ENCODE results near the gene HNRNPA0. TPM values are rescaled to one million over a fixed set of nuclear protein-coding genes. Genes with fewer than 3 reads are reported as not detected.

The HNRNPA0 gene
- total RNA-seq, 1 experiment from 2014 or later, result 38.9 TPM

DNA sequence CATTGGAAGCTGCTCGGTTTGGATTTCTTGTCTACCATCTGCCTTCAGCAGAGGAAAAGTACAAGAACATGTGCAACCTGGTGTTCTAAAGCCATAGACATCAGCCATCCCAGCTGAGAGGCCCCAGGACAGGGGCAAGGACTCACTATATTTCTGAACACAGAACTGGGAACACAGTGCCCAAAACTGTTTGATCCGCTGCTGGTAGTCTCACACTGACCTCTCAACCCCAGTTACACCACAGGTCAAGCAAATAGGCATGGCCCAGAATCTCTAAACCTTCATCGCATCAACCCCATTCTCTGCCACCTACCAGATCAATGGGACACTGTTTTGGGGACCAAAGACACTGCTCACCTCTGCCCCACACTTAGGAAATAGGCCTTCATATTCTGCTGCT, 20.2 kb downstream of the HNRNPA0 start:
- H3K9me2 ChIP-seq (ENCODE audit: insufficient read depth), result no peaks in the 10 kb centered on the region
- no peak overlapping the region for H2AFZ ChIP-seq (ENCODE audit: low read depth, low read length, poor library complexity, severe bottlenecking)
- ATAC-seq (no peak), DNase-seq (ENCODE audit: low read depth, low spot score) (no peak)
- no peaks in the 10 kb centered on the region for H3K9me3 ChIP-seq (ENCODE audit: control insufficient read depth in 1 of 2, insufficient read depth in 1 of 2, low read depth in 1 of 2, low read length in 2 of 2)
- POLR2A ChIA-PET, result interaction anchor here (1.5 kb wide), 1 partner anchor 74 kb away, joined by 3 read pairs; no protein-coding TSS in a partner anchor
- H4K20me1 ChIP-seq (ENCODE audit: insufficient read depth), result no peaks in the 10 kb centered on the region
- H3K9ac ChIP-seq (ENCODE audit: low read length), result no peak overlapping the region
- no peak overlapping the region for H3K4me2 ChIP-seq (ENCODE audit: low read length)
- CTCF ChIA-PET, result no interaction called here
- H3K27ac ChIP-seq (ENCODE audit: low read depth, low read length), result no peak overlapping the region
- no peaks in the 10 kb centered on the region for H3K4me1 ChIP-seq (ENCODE audit: control insufficient read depth in 1 of 2, insufficient read depth in 2 of 2, low read length in 2 of 2)
- RAD21 ChIA-PET (ENCODE audit: low non-redundant PET in 1 of 2, low total read pairs in 2 of 2, uncharacterized antibody in 2 of 2, unreplicated experiment in 2 of 2), result no interaction called here
- no peaks in the 10 kb centered on the region for H3K79me2 ChIP-seq (ENCODE audit: insufficient read depth, low read length)
- TF ChIP-seq ZFX (IDR thresholded peaks at IDR 0.05) (no peak), YY1 (IDR thresholded peaks at IDR 0.05; ENCODE audit: extremely low read depth, insufficient replicate concordance, low read depth, low read length) (no peak), CBX3 (IDR thresholded peaks at IDR 0.05; ENCODE audit: low read depth) (no peak), FOSL1 (IDR thresholded peaks at IDR 0.05; ENCODE audit: low read depth) (no peak), EZH2phosphoT487 (IDR thresholded peaks at IDR 0.05; ENCODE audit: borderline replicate concordance) (no peak), EGR1 (IDR thresholded peaks at IDR 0.05; ENCODE audit: low read depth) (no peak), CEBPB (IDR thresholded peaks at IDR 0.05; ENCODE audit: low read depth) (no peak)
- TF ChIP-seq, protein P1, sequence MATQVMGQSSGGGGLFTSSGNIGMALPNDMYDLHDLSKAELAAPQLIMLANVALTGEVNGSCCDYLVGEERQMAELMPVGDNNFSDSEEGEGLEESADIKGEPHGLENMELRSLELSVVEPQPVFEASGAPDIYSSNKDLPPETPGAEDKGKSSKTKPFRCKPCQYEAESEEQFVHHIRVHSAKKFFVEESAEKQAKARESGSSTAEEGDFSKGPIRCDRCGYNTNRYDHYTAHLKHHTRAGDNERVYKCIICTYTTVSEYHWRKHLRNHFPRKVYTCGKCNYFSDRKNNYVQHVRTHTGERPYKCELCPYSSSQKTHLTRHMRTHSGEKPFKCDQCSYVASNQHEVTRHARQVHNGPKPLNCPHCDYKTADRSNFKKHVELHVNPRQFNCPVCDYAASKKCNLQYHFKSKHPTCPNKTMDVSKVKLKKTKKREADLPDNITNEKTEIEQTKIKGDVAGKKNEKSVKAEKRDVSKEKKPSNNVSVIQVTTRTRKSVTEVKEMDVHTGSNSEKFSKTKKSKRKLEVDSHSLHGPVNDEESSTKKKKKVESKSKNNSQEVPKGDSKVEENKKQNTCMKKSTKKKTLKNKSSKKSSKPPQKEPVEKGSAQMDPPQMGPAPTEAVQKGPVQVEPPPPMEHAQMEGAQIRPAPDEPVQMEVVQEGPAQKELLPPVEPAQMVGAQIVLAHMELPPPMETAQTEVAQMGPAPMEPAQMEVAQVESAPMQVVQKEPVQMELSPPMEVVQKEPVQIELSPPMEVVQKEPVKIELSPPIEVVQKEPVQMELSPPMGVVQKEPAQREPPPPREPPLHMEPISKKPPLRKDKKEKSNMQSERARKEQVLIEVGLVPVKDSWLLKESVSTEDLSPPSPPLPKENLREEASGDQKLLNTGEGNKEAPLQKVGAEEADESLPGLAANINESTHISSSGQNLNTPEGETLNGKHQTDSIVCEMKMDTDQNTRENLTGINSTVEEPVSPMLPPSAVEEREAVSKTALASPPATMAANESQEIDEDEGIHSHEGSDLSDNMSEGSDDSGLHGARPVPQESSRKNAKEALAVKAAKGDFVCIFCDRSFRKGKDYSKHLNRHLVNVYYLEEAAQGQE (IDR thresholded peaks at IDR 0.05; ENCODE audit: low read depth), result no peak
- TF ChIP-seq, protein P2, sequence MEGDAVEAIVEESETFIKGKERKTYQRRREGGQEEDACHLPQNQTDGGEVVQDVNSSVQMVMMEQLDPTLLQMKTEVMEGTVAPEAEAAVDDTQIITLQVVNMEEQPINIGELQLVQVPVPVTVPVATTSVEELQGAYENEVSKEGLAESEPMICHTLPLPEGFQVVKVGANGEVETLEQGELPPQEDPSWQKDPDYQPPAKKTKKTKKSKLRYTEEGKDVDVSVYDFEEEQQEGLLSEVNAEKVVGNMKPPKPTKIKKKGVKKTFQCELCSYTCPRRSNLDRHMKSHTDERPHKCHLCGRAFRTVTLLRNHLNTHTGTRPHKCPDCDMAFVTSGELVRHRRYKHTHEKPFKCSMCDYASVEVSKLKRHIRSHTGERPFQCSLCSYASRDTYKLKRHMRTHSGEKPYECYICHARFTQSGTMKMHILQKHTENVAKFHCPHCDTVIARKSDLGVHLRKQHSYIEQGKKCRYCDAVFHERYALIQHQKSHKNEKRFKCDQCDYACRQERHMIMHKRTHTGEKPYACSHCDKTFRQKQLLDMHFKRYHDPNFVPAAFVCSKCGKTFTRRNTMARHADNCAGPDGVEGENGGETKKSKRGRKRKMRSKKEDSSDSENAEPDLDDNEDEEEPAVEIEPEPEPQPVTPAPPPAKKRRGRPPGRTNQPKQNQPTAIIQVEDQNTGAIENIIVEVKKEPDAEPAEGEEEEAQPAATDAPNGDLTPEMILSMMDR (IDR thresholded peaks at IDR 0.05 in 2 of 3, conservative IDR thresholded peaks at IDR 0.05 in 1 of 3; ENCODE audit: borderline replicate concordance in 1 of 3, insufficient read depth in 1 of 3, low read depth in 2 of 3, low read length in 2 of 3), result no peak
- TF ChIP-seq, protein P3, sequence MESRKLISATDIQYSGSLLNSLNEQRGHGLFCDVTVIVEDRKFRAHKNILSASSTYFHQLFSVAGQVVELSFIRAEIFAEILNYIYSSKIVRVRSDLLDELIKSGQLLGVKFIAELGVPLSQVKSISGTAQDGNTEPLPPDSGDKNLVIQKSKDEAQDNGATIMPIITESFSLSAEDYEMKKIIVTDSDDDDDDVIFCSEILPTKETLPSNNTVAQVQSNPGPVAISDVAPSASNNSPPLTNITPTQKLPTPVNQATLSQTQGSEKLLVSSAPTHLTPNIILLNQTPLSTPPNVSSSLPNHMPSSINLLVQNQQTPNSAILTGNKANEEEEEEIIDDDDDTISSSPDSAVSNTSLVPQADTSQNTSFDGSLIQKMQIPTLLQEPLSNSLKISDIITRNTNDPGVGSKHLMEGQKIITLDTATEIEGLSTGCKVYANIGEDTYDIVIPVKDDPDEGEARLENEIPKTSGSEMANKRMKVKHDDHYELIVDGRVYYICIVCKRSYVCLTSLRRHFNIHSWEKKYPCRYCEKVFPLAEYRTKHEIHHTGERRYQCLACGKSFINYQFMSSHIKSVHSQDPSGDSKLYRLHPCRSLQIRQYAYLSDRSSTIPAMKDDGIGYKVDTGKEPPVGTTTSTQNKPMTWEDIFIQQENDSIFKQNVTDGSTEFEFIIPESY (IDR thresholded peaks at IDR 0.05; ENCODE audit: extremely low read depth, insufficient replicate concordance, low read length), result no peak
- H3K4me3 ChIP-seq (replicated peaks in 1 of 2; ENCODE audit: low read depth in 1 of 2, low read length in 2 of 2), result no peak overlapping the region
- 0 out of 2 replicates have a peak, but pooled peaks cover 5% of the 10 kb centered on the region for H3K27me3 ChIP-seq (ENCODE audit: insufficient read depth, low read length)
- intact Hi-C loops (cut with micrococcal nuclease), result no loop called here
- no TSS peak for BruUV-seq (replicated peaks)
- H3K36me3 ChIP-seq (ENCODE audit: control insufficient read depth in 1 of 2, insufficient read depth in 2 of 2, low read length in 2 of 2), result no peaks in the 10 kb centered on the region
